Ovary (tissue), 3 donors: ENCODE results near the gene CASP6.

Experiments used
- EP300 ChIP-seq: sonication (generic); formaldehyde crosslinking; IDR thresholded peaks from one replicate; pipeline ENCODE4 v1.6.1; 2017; ENCODE audit warnings: antibody characterized with exemption
- POLR2A ChIP-seq: fragments of 450-650 bp; IDR thresholded peaks from one replicate; pipeline ENCODE4 v1.6.1; 2017; ENCODE audit warnings: antibody characterized with exemption, mild to moderate bottlenecking, moderate library complexity
- TF ChIP-seq, protein P1 (sequence below), 3 donors: fragments of 450-650 bp in 2 of 3; fragments of 200-600 bp in 1 of 3; IDR thresholded peaks; one replicate each; pipeline versions ENCODE4 v1.5.1 to v1.8.0; 2016 to 2022; ENCODE audit warnings: antibody characterized with exemption in 3 of 3, mild to moderate bottlenecking in 1 of 3
- donor health status: DM: no; HTN: no; CAD: no.

DNA sequence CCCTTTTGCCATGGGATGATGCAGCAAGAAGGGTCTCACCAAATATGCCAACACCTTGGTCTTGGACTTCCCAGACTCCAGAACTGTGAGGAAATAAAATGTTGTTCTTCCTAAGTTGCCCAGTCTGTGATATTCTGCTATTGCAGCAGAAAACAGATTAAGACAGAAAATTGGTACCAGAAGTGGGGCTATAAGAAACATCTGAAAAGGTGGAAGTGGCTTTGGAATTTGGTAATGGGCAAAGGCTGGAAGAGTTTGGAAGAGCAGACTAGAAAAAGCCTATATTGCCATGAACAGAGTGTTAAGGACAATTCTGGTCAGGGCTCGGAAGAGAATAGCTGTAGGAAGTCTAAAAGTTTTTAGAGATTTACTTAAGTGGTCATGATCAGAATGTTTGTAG, 27.4 kb downstream of the CASP6 start:
- TF ChIP-seq POLR2A: no peak
- TF ChIP-seq, protein P1, sequence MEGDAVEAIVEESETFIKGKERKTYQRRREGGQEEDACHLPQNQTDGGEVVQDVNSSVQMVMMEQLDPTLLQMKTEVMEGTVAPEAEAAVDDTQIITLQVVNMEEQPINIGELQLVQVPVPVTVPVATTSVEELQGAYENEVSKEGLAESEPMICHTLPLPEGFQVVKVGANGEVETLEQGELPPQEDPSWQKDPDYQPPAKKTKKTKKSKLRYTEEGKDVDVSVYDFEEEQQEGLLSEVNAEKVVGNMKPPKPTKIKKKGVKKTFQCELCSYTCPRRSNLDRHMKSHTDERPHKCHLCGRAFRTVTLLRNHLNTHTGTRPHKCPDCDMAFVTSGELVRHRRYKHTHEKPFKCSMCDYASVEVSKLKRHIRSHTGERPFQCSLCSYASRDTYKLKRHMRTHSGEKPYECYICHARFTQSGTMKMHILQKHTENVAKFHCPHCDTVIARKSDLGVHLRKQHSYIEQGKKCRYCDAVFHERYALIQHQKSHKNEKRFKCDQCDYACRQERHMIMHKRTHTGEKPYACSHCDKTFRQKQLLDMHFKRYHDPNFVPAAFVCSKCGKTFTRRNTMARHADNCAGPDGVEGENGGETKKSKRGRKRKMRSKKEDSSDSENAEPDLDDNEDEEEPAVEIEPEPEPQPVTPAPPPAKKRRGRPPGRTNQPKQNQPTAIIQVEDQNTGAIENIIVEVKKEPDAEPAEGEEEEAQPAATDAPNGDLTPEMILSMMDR (IDR thresholded peaks at IDR 0.05): no peak
- no peak for TF ChIP-seq EP300
